Measurements from ENCODE around the gene PLBD2.

The PLBD2 gene

GRCh38 chr12:113369391-113369985 lies 11.1 kb downstream of the PLBD2 start:
- DNase-seq (ENCODE audit: low read depth) = no peak

- no peak for DNase-seq (ENCODE audit: low read depth)
These were observed 12.7 kb downstream of the PLBD2 start for GRCh38 chr12:113370923-113371682.

- no peak for DNase-seq (ENCODE audit: low read depth)
These were observed 13.4 kb downstream of the PLBD2 start for GRCh38 chr12:113371808-113372207.

- DNase-seq (ENCODE audit: low read depth) = no peak
These were observed 14.0 kb downstream of the PLBD2 start for GRCh38 chr12:113372371-113372770.

- DNase-seq (ENCODE audit: low read depth) = no peak
These were observed 15.1 kb downstream of the PLBD2 start for GRCh38 chr12:113373440-113373839.

- DNase-seq (ENCODE audit: low read depth) = no peak
These were observed 15.6 kb downstream of the PLBD2 start for GRCh38 chr12:113373969-113374368.

- DNase-seq (ENCODE audit: low read depth) = no peak
These were observed 16.5 kb downstream of the PLBD2 start for GRCh38 chr12:113374823-113375428.

- DNase-seq (ENCODE audit: low read depth) = no peak
These were observed 19.9 kb downstream of the PLBD2 start for GRCh38 chr12:113378291-113378690.

GRCh38 chr12:113381220-113381619 lies 22.8 kb downstream of the PLBD2 start:
- no peak for DNase-seq (ENCODE audit: low read depth)

- no peak for DNase-seq (ENCODE audit: low read depth)
These were observed 23.8 kb downstream of the PLBD2 start for GRCh38 chr12:113382206-113382605.

GRCh38 chr12:113384778-113385177 lies 26.4 kb downstream of the PLBD2 start:
- DNase-seq (ENCODE audit: low read depth) = no peak

GRCh38 chr12:113385282-113385882 lies 27.0 kb downstream of the PLBD2 start:
- no peak for DNase-seq (ENCODE audit: low read depth)

- DNase-seq (ENCODE audit: low read depth) = no peak
These were observed 28.6 kb downstream of the PLBD2 start for GRCh38 chr12:113386866-113387566.

GRCh38 chr12:113387631-113388030 lies 29.2 kb downstream of the PLBD2 start:
- no peak for DNase-seq (ENCODE audit: low read depth)

GRCh38 chr12:113388351-113388750 lies 30.0 kb downstream of the PLBD2 start:
- DNase-seq (ENCODE audit: low read depth) = no peak

- DNase-seq (ENCODE audit: low read depth) = no peak
These were observed 32.0 kb downstream of the PLBD2 start for GRCh38 chr12:113390064-113391043.

- no peak for DNase-seq (ENCODE audit: low read depth)
These were observed 32.8 kb downstream of the PLBD2 start for GRCh38 chr12:113391145-113391544.

GRCh38 chr12:113391650-113392337 lies 33.4 kb downstream of the PLBD2 start:
- no peak for DNase-seq (ENCODE audit: low read depth)

GRCh38 chr12:113392520-113392919 lies 34.1 kb downstream of the PLBD2 start:
- DNase-seq (ENCODE audit: low read depth) = no peak

GRCh38 chr12:113392988-113393579 lies 34.7 kb downstream of the PLBD2 start:
- no peak for DNase-seq (ENCODE audit: low read depth)
